HFF-Myc (cell line): ENCODE measurements around the gene SHISAL1.

ENCODE experiments used
- DNase-seq: peaks from one replicate; pipeline ENCODE4 v3.0.0-alpha.2; 2011; ENCODE audit warnings: low read depth; ENCODE audit errors: extremely low read depth
- H3K4me3 ChIP-seq: replicated peaks from 2 replicates; pipeline ENCODE4 v1.5.1; 2011; ENCODE audit warnings: low read depth, mild to moderate bottlenecking, control low read depth, low read length
- CTCF ChIP-seq: IDR thresholded peaks from 2 replicates; pipeline ENCODE4 v1.5.1; 2012; ENCODE audit warnings: mild to moderate bottlenecking, low read depth, low read length, control low read depth; ENCODE audit errors: missing control alignments

Gene SHISAL1

DNA sequence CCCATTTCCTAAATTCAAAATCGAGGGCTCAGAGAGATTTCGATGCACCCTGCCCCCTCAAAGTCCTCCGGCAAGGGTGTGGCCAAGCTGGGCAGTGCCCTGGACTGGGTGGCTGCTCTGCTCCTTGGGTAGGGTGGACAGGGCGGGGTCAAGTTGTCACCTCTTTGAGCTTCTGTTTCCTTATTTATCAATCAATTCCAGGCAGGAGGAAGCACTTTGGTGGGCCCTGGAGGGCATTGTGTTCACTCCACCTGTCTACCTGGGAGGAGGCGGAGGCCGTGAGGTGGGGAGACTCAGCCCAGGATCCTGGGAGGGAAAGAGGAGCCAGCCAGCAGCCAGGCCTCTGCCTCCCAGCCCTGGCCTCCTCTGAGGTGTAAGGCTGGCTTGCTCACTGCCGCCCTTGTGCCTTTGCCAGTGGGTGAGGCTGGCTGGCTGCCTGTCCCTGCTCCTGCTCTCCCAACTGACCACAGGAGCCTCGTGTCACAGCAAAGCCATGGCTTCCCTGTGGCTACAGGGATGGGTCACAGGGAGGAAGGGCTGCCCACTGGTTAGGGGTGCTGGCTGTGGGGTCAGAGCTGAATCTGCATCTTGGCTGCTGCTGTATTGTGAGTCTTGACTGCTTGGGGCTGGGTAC, 25.5 kb upstream of the SHISAL1 start:
- TF ChIP-seq CTCF: no peak
- no peak for DNase-seq

GRCh38 chr22:44337678-44338004, 24.9 kb upstream of the SHISAL1 start:
- no peak overlapping the region for H3K4me3 ChIP-seq
- no peak for DNase-seq
- TF ChIP-seq CTCF: no peak

More for the DNA sequence above, 25.5 kb upstream of the SHISAL1 start:
- H3K4me3 ChIP-seq: no peak overlapping the region

DNA sequence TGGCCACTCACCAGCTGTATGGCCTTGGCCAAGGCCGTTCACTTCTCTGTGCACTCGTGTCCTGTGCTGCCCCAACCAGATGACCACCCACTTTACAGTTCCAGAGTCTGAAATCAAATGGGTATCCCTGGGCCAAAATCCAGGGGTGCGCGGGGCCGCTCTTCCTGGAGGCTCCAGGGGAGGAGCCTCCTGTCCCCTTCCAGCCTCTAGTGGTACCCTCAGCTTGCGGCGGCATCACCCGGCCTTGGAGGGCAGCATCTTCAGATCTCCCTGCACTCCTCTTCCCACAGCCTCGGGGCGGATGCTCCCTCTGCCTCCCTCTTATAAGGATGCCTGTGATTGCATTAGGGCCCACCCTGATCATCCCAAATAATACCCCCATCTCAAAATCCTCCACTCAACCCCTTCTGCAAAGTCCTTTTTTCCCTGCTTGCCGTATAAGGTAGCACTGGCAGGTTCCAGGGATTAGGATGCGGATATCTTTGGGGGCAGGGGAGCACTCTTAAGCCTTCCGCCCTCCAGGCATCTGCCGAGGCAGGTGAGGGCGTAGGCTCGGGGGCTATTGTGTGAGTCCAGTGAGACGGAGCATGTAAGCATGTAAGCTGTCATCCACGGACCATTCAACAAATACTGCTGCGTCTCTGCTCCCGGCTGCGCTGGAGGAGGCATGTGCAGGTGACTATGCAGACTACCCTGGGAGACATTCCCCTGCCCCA, 24.4 kb upstream of the SHISAL1 start:
- H3K4me3 ChIP-seq: no peak overlapping the region
- no peak for TF ChIP-seq CTCF
- no peak for DNase-seq

DNA sequence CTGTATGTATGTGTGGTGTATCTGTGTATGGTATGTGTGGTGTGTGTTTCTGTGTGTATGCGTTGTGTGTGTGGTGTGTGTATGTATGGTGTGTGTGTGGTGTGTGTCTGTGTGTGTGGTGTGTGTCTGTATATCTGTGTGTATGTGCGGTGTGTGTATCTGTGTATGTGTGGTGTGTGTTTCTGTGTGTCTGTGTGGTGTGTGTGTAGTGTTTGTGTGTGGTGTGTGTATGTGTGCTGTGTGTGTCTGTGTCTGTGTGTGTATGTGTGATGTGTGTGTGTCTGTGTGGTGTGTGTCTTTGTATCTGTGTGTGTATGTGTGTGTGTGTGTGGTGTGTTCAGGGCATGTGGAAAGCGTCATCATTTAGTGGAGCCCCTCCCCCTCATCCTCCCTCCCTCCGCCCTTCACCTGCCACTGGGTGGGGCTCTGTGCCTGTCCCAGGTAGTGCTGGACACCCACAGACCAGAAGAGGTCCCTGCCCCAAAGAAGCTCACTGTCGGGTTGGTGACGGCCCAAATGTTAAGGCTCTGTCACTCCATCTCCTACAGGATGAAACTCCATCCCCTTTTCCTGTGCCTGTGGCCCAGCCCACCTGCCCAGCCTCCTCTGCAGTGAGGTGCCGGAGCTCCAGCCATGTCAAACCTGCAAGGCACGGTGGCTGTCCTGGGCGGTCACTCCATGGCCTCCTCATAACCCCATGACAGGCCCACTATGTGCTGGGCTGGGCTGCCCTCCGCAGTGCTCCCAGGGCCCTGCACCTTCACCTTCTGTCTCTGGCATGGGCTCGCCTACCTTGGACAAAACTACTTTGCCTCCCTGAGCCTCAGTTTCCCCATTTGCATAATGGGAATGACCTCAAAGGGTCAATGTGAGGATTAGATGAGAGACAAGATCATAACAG, 23.4 kb upstream of the SHISAL1 start:
- TF ChIP-seq CTCF: no peak
- DNase-seq: no peak

GRCh38 chr22:44335066-44335839, 22.5 kb upstream of the SHISAL1 start:
- TF ChIP-seq CTCF: no peak
- H3K4me3 ChIP-seq: no peak overlapping the region
- no peak for DNase-seq

More for the DNA sequence above, 23.4 kb upstream of the SHISAL1 start:
- no peak overlapping the region for H3K4me3 ChIP-seq
